HPDE6-E6E7 (cell line): ENCODE measurements around the gene FOXC1.

ENCODE experiments used
- DNase-seq: peaks from one replicate; pipeline ENCODE4 v3.0.0; 2011; ENCODE audit warnings: missing footprints; ENCODE audit errors: extremely low spot score

FOXC1 gene

GRCh38 chr6:1584996-1585668, 24.6 kb upstream of the FOXC1 start:
- no peak for DNase-seq

GRCh38 chr6:1585669-1586049, 24.1 kb upstream of the FOXC1 start:
- no peak for DNase-seq

DNA sequence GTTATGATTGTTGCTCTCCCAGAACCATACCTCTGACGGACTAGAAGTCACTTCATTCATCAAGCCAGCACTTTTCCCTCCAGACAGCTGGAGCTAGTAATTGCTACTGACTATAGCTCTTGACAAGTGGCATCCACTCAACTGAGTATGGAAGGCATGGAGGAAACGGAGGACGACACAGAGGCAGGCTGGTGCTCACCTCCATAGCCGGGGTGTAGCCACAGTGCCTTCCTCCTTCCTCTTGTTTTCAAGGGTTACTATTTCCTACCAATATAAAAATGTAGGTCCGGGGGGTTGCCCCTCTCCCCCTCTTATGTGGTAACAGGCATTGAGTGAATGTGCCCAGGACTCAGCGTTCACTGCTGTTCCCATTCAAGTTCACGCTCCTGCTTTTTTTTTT, 23.5 kb upstream of the FOXC1 start:
- DNase-seq: no peak

- DNase-seq: no peak
Observed at GRCh38 chr6:1586861-1587450, 22.8 kb upstream of the FOXC1 start.

GRCh38 chr6:1587546-1587945, 22.2 kb upstream of the FOXC1 start:
- DNase-seq: no peak

DNA sequence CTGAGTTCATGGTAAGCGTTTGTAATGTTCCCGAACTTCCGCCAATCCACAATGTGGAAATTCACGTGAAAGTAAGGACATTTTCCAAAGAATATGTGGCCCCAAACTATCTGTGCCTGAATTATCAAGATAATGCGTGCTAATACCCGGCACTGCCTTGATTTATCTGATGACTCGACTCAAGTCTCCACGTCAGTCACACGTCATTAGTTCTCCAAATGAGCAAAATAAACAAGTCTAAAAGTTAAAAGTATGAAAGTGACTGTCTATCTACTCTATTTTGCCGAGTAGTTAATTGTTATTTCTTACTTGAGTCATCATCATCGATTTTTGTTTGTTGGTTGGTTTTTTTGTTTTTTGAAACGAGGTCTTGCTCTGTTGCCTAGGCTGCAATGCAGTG, 21.7 kb upstream of the FOXC1 start:
- no peak for DNase-seq

DNA sequence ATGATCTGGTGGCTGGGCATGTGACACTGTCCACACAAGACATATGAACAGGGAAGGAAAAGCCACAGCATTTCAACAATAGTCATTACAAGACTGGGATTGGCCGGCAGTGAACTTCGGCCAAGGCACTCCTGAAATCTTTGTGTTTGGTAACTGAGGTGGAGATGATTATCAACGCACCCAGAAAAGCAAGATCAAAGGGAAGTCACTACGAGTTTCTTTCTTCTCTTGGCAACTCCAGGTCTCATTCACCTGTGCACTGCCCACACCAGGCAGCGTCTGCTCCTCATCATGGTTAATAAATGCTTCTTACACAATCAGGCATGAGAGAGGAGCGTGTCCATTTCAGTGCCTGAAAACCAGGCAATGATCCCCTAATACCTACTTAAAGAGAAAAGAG, 20.5 kb upstream of the FOXC1 start:
- DNase-seq: no peak

- DNase-seq: no peak
Observed at GRCh38 chr6:1590580-1590979, 19.1 kb upstream of the FOXC1 start.

DNA sequence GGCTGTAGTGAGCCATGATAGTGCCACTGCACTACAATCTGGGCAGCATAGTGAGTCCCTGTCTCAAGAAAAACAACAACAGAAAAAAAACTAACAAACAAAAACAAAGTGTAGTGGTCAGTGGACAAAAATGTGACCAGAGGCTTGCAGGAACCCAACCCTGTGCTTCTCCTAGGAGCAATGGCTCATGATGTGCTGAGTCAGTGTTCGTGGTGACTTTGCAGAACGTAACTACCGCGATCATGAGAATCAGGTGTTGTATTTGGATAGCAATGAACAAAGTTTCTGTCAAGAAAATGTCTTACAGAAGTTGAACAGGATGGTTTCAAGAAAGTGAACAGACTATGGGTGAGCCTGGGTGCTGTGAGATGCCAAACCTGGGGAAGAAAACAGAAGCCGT, 18.5 kb upstream of the FOXC1 start:
- DNase-seq: no peak

GRCh38 chr6:1591926-1592325, 17.8 kb upstream of the FOXC1 start:
- no peak for DNase-seq

GRCh38 chr6:1592852-1593251, 16.9 kb upstream of the FOXC1 start:
- no peak for DNase-seq

DNA sequence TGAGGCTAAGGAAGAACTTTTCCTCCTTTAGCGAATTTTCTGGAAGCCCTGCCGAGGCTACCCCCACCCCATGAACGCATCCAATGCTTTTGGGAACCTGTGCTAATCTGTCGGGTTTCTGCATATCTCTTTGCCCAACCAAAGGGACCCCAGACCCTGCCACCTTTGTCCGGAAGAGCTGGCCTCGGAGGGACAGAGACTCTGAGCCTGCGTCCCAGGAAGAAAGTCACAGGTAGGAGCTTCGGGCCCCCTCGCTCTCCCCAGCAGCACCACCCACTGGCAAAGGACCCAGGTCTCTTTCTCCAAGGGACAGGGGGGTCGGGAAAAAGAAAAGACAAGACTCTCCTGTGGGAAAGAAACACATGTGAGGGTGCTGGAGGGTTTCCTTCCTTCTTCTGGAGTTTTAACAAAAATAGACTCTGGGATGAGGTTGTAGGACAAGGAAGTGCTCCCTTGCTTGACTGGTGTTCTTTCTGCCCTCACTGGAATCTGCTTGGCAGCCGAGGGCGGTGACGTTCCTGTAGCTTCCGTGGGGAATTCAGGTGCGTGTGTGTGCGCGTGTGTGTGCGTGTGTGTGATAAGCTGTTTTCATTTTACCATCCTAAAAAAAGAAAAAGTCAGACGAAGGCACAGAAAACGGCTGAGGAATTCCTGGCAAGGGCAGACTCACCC, 16.3 kb upstream of the FOXC1 start:
- no peak for DNase-seq

DNA sequence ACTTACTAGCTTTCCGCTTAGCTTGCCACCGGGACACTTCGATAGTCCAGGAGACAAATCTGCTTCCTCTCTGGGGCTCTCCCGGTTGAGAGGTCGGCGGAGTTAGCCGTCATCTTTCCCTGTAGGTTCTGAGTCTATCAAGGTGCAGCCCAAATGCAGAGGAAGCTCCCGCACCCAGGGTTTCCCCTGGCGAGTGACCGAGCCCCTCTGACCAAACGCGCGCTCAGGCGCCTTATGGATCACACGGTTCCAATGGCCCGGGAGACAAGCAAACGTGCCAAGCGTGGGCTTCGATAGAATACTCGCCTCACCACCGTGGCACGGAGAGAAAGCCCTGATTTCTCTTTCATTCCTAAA, 15.8 kb upstream of the FOXC1 start:
- no peak for DNase-seq

- no peak for DNase-seq
Observed at GRCh38 chr6:1594445-1595200, 15.1 kb upstream of the FOXC1 start.

GRCh38 chr6:1595271-1596087, 14.2 kb upstream of the FOXC1 start:
- DNase-seq: no peak

GRCh38 chr6:1596088-1596852, 13.4 kb upstream of the FOXC1 start:
- peak; percentile 77 for DNase-seq

DNA sequence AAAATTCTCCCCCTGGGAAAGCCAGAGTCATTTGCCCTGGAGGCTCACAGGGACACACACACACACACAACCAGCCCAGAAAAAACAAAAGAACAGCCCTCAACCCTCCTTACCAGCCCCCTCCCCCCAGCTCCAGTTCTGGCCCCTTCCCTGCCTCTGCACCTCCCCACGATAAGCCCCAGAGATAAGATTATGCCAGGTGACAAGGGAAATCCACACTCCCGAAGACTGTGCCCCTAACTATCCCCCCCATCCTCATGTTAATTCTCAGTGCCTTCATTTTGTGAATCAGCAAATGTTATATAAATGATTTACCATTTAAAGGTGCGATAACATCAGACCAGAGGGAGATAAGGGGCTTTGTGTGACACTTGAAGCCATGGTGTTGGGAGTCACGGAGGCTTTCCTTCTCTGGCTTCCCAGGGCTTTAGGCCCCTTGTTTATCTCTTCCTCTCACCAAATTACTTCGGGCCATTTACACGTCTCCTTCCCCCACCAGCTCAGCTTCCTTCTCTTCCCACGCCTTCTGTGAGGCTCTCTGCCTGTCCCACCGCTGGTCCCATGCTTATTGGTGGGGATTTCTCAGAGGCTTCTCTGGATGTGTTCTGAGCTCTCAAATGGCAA, 12.5 kb upstream of the FOXC1 start:
- DNase-seq: no peak

DNA sequence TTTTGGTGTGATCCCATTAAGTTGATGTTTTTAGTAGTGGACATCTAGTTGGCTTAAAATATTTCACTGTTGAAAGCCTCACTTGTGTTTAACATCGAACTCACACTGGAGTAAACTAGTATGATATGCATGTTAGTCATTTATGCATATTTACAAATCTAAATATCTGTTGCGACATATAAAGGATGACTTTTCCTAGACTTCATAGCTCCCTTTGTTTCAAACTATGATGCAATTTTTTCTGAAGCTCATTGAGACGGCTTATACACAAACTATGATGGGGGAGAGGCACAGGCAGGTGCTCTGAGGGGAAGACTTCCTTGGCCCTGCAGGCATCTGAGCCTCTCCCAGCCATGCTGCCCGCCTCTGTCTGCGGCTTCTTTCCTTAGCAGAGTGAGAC, 11.8 kb upstream of the FOXC1 start:
- DNase-seq: no peak

DNA sequence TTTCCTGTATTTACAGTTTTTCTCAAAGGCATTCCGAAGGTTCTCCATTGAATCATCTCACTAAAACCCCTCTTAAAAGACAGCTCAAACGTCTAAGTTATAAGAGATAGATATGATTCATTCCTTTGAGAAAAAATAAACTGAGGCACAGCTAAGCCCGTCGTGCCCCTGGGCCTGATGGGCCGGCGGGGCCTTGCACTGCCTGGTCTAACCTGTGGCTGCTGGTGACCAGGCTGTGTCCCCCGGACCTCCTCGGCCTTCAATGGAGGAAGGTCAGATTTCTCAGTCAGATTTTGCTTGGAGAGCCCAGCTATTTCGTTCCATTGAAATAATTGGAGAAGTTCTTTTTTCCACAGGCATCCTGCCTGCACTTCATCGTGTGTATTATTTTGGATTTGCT, 11.3 kb upstream of the FOXC1 start:
- no peak for DNase-seq

- DNase-seq: no peak
Observed at GRCh38 chr6:1598886-1599285, 10.8 kb upstream of the FOXC1 start.

DNA sequence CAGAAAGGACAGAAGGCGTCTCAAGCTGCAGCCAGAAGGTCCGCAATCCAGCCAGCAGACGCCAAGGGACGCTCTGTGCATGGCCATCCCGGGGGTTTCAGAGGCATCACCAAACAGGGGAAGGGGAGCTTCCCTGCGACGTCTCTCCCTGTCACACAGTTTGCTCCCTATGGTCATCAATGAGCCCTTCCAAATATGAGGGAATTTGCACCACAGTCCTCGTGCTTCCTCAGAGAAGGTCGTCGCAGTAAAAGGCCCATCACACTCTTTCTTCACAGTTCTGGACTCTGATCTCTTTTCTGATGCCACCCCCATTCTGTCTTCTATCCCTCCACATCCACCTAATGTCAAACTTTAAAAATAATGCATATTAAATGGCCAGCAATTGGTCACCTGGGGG, 10.2 kb upstream of the FOXC1 start:
- no peak for DNase-seq
